Measurements from ENCODE around the gene RIMS4.

RIMS4 gene

GRCh38 chr20:44811150-44811685, 872 bp upstream of the RIMS4 start:
- no peak overlapping the region for H3K9ac ChIP-seq
- H3K4me1 ChIP-seq (ENCODE audit: low read depth, poor library complexity, severe bottlenecking): no peaks in the 10 kb centered on the region

GRCh38 chr20:44810061-44810390, 320 bp downstream of the RIMS4 start:
- no peak for TF ChIP-seq CTCF (conservative IDR thresholded peaks at IDR 0.05; ENCODE audit: low read depth, low read length)
- Histone ChIP-seq H3K9ac (no peak overlapping the region), H3K4me2 (no peak overlapping the region), H3K36me3 (ENCODE audit: insufficient read depth) (no peaks in the 10 kb centered on the region), H4K20me1 (ENCODE audit: insufficient read depth) (no peaks in the 10 kb centered on the region), H3K4me3 (IDR thresholded peaks at IDR 0.05; ENCODE audit: insufficient read depth, low read depth, low read length) (no peak overlapping the region), H3K27ac (no peak overlapping the region), H3K4me1 (ENCODE audit: low read depth, poor library complexity, severe bottlenecking) (no peaks in the 10 kb centered on the region), H3K79me2 (ENCODE audit: insufficient read depth, low read depth) (no peaks in the 10 kb centered on the region), H3K27me3 (ENCODE audit: insufficient read depth, low read depth) (no peaks in the 10 kb centered on the region; the same call in 1 of the 2 replicates), H2AFZ (ENCODE audit: low read depth) (no peak overlapping the region)

More at GRCh38 chr20:44811150-44811685, 872 bp upstream of the RIMS4 start:
- Histone ChIP-seq H3K36me3 (ENCODE audit: insufficient read depth) (no peaks in the 10 kb centered on the region), H3K4me3 (IDR thresholded peaks at IDR 0.05; ENCODE audit: insufficient read depth, low read depth, low read length) (no peak overlapping the region), H3K27ac (no peak overlapping the region), H3K27me3 (ENCODE audit: insufficient read depth, low read depth) (no peaks in the 10 kb centered on the region; the same call in 1 of the 2 replicates), H3K79me2 (ENCODE audit: insufficient read depth, low read depth) (no peaks in the 10 kb centered on the region), H3K4me2 (no peak overlapping the region), H2AFZ (ENCODE audit: low read depth) (no peak overlapping the region), H4K20me1 (ENCODE audit: insufficient read depth) (no peaks in the 10 kb centered on the region)
- TF ChIP-seq CTCF (conservative IDR thresholded peaks at IDR 0.05; ENCODE audit: low read depth, low read length): no peak

- H3K4me1 ChIP-seq (ENCODE audit: low read depth, poor library complexity, severe bottlenecking): no peaks in the 10 kb centered on the region
- no peaks in the 10 kb centered on the region for H3K36me3 ChIP-seq (ENCODE audit: insufficient read depth)
- H3K27me3 ChIP-seq (ENCODE audit: insufficient read depth, low read depth): no peaks in the 10 kb centered on the region; the same call in 1 of the 2 replicates
- H3K4me3 ChIP-seq (IDR thresholded peaks at IDR 0.05; ENCODE audit: insufficient read depth, low read depth, low read length): no peak overlapping the region
- no peaks in the 10 kb centered on the region for H4K20me1 ChIP-seq (ENCODE audit: insufficient read depth)
- no peak overlapping the region for H2AFZ ChIP-seq (ENCODE audit: low read depth)
- no peak overlapping the region for H3K9ac ChIP-seq
- TF ChIP-seq CTCF (conservative IDR thresholded peaks at IDR 0.05; ENCODE audit: low read depth, low read length): no peak
- no peak overlapping the region for H3K27ac ChIP-seq
- no peaks in the 10 kb centered on the region for H3K79me2 ChIP-seq (ENCODE audit: insufficient read depth, low read depth)
- H3K4me2 ChIP-seq: no peak overlapping the region
These were observed 826 bp downstream of the RIMS4 start for GRCh38 chr20:44809380-44810060.

GRCh38 chr20:44807684-44808056, 2.7 kb downstream of the RIMS4 start:
- no peak overlapping the region for H2AFZ ChIP-seq (ENCODE audit: low read depth)
- H3K27me3 ChIP-seq (ENCODE audit: insufficient read depth, low read depth): no peaks in the 10 kb centered on the region; the same call in 1 of the 2 replicates
- H3K79me2 ChIP-seq (ENCODE audit: insufficient read depth, low read depth): no peaks in the 10 kb centered on the region
- H3K36me3 ChIP-seq (ENCODE audit: insufficient read depth): no peaks in the 10 kb centered on the region
- no peak overlapping the region for H3K4me3 ChIP-seq (IDR thresholded peaks at IDR 0.05; ENCODE audit: insufficient read depth, low read depth, low read length)
- no peak for TF ChIP-seq CTCF (conservative IDR thresholded peaks at IDR 0.05; ENCODE audit: low read depth, low read length)
- H3K4me1 ChIP-seq (ENCODE audit: low read depth, poor library complexity, severe bottlenecking): no peaks in the 10 kb centered on the region
- H4K20me1 ChIP-seq (ENCODE audit: insufficient read depth): no peaks in the 10 kb centered on the region
- no peak overlapping the region for H3K4me2 ChIP-seq
- no peak overlapping the region for H3K9ac ChIP-seq
- H3K27ac ChIP-seq: no peak overlapping the region
